HepG2 (cell line): Measurements from ENCODE around the gene PDPR. TPM values are rescaled to one million over a fixed set of nuclear protein-coding genes. Genes with fewer than 3 reads are reported as not detected.
"Not testable (repeated sequence)": the region's sequence is repeated elsewhere in the genome, so short reads cannot be mapped to it uniquely, and the experiment has no call there.

Experiments used
- ELF1 ChIP-seq: sonication (generic); formaldehyde crosslinking; IDR thresholded peaks from 2 replicates; pipeline ENCODE4 v1.4.0; 2020; ENCODE audit warnings: missing genetic modification reagents
- EP300 ChIP-seq, 3 experiments: sonication (generic) in 1 of 3; formaldehyde crosslinking in 1 of 3; IDR thresholded peaks; 2 replicates each; pipeline versions ENCODE4 v1.5.1 to v1.6.1; 2011 to 2020; ENCODE audit warnings: low read depth in 2 of 3, low read length in 2 of 3, borderline replicate concordance in 1 of 3, improper control_type of control experiment in 1 of 3, mild to moderate bottlenecking in 1 of 3, missing genetic modification reagents in 1 of 3, moderate library complexity in 1 of 3
- ERF ChIP-seq: IDR thresholded peaks from 2 replicates; pipeline ENCODE4 v1.6.1; 2018; ENCODE audit warnings: missing biosample characterization, missing genetic modification reagents
- FOXK1 ChIP-seq: sonication (generic); formaldehyde crosslinking; IDR thresholded peaks from 2 replicates; pipeline ENCODE4 v1.4.0; 2020; ENCODE audit warnings: low read depth, missing genetic modification reagents, borderline replicate concordance
- HMGXB4 ChIP-seq, 2 experiments: sonication (generic) in 1 of 2; formaldehyde crosslinking in 1 of 2; IDR thresholded peaks; 2 replicates each; pipeline versions ENCODE4 v1.4.0 to v1.6.1; 2018 to 2020; ENCODE audit warnings: missing genetic modification reagents in 2 of 2, borderline replicate concordance in 1 of 2, low read depth in 1 of 2, mild to moderate bottlenecking in 1 of 2, missing biosample characterization in 1 of 2
- HOMEZ ChIP-seq: IDR thresholded peaks from 2 replicates; pipeline ENCODE4 v1.6.1; 2016; ENCODE audit warnings: low read depth
- IRF2 ChIP-seq: IDR thresholded peaks from 2 replicates; pipeline ENCODE4 v1.6.1; 2018; ENCODE audit warnings: missing genetic modification reagents, missing compliant biosample characterization
- ISX ChIP-seq: sonication (generic); formaldehyde crosslinking; conservative IDR thresholded peaks from 2 replicates; pipeline ENCODE4 v1.5.0; 2020; ENCODE audit warnings: missing genetic modification reagents
- MLX ChIP-seq: IDR thresholded peaks from 2 replicates; pipeline ENCODE4 v1.6.1; 2016
- MYC ChIP-seq: sonication (generic); formaldehyde crosslinking; IDR thresholded peaks from 2 replicates; pipeline ENCODE4 v1.9.0; 2021; ENCODE audit warnings: missing genetic modification reagents, borderline replicate concordance
- NFYC ChIP-seq: IDR thresholded peaks from 2 replicates; pipeline ENCODE4 v1.6.1; 2016; ENCODE audit warnings: missing genetic modification reagents, missing compliant biosample characterization
- SIX4 ChIP-seq: sonication (generic); formaldehyde crosslinking; IDR thresholded peaks from 2 replicates; pipeline ENCODE4 v1.4.0; 2020; ENCODE audit warnings: missing genetic modification reagents
- TEAD3 ChIP-seq: optimal IDR thresholded peaks from 2 replicates; pipeline ENCODE3; 2016; ENCODE audit warnings: borderline replicate concordance
- TFE3 ChIP-seq: IDR thresholded peaks from 2 replicates; pipeline ENCODE4 v1.6.1; 2016
- THAP11 ChIP-seq: IDR thresholded peaks from 2 replicates; pipeline ENCODE4 v1.6.1; 2016; ENCODE audit warnings: missing biosample characterization, missing genetic modification reagents
- ZBTB21 ChIP-seq: sonication (generic); formaldehyde crosslinking; IDR thresholded peaks from 2 replicates; pipeline ENCODE4 v1.4.0; 2020; ENCODE audit warnings: missing genetic modification reagents
- ZMYM4 ChIP-seq: sonication (generic); formaldehyde crosslinking; IDR thresholded peaks from 2 replicates; pipeline ENCODE4 v1.8.1; 2023; ENCODE audit warnings: mild to moderate bottlenecking, missing genetic modification reagents
- ZNF281 ChIP-seq: sonication (generic); formaldehyde crosslinking; IDR thresholded peaks from 2 replicates; pipeline ENCODE4 v1.4.0; 2020; ENCODE audit warnings: missing genetic modification reagents, borderline replicate concordance
- ZSCAN9 ChIP-seq: IDR thresholded peaks from 2 replicates; pipeline ENCODE4 v1.6.1; 2016; ENCODE audit warnings: borderline replicate concordance
- polyA plus RNA-seq, 8 experiments: library from polyadenylated mRNA; depleted of rRNA in 3 of 8; stranded (reverse) in 7 of 8; unstranded in 1 of 8; fragments of >200 nt; fragmentation: Illumina TruSeq in 4 of 8; extraction: Trizol in 4 of 8; gene quantifications; 2 replicates each; pipeline versions ENCODE4 v1.2.1 to v1.2.3, GENCODE V29; 2011 to 2016; ENCODE audit warnings: low read depth in 4 of 8, missing spikeins in 1 of 8, mixed read lengths in 1 of 8; ENCODE audit not compliant: insufficient read depth in 1 of 8
- total RNA-seq, 5 experiments: library from RNA; depleted of rRNA; stranded (reverse); fragments of >200 nt; fragmentation: Illumina TruSeq; extraction: Trizol; gene quantifications; 2 replicates each; pipeline ENCODE4 v1.2.3, GENCODE V29; 2016; ENCODE audit warnings: low read depth in 1 of 5

The PDPR gene
- total and polyA plus RNA-seq, 2 of the 13 experiments (the other 11 are each of a cell fraction or from before 2014, with no cell fraction given): 19.5 to 29.9 TPM

GRCh38 chr16:70113982-70114826, at the start of gene PDPR (continued):
- TF ChIP-seq ZSCAN9 (CRISPR knock-in tag): 0 out of 2 replicates have a peak, but pooled peaks have one; percentile 24
- TF ChIP-seq MLX (CRISPR knock-in tag): peak; percentile 86
- peak in 1 of 2 experiments; percentile 49; a peak in 1 of 4 replicates for TF ChIP-seq HMGXB4 (CRISPR knock-in tag; IDR thresholded peaks at IDR 0.05; ENCODE audit: borderline replicate concordance in 1 of 2, low read depth in 1 of 2)
- peak; percentile 95 for TF ChIP-seq TFE3 (CRISPR knock-in tag)
- TF ChIP-seq ELF1 (CRISPR knock-in tag): peak; percentile 65
- peak; percentile 80 for TF ChIP-seq ZBTB21 (CRISPR knock-in tag)
- peak; percentile 19; the same call in 1 of the 2 replicates for TF ChIP-seq ZNF281 (CRISPR knock-in tag)
- TF ChIP-seq NFYC: peak; percentile 32; the same call in 1 of the 2 replicates
- peak; percentile 62; the same call in 1 of the 2 replicates for TF ChIP-seq ERF (CRISPR knock-in tag)
- TF ChIP-seq FOXK1 (CRISPR knock-in tag): peak; percentile 97
- TF ChIP-seq IRF2 (CRISPR knock-in tag): peak; percentile 58; the same call in 1 of the 2 replicates
- TF ChIP-seq ZMYM4 (CRISPR knock-in tag): peak; percentile 75
- TF ChIP-seq ISX (CRISPR knock-in tag): 0 out of 2 replicates have a peak, but pooled peaks have one; percentile 71
- peak; percentile 89 for TF ChIP-seq THAP11 (CRISPR knock-in tag)
- TF ChIP-seq EP300 (IDR thresholded peaks at IDR 0.05; ENCODE audit: low read depth in 2 of 2, low read length in 2 of 2): not testable (repeated sequence)
- 0 out of 2 replicates have a peak, but pooled peaks have one; percentile 22 for TF ChIP-seq EP300 (CRISPR knock-in tag; IDR thresholded peaks at IDR 0.05; ENCODE audit: borderline replicate concordance)
- peak; percentile 27 for TF ChIP-seq TEAD3 (CRISPR knock-in tag)
- peak; percentile 81 for TF ChIP-seq MYC (CRISPR knock-in tag)
- peak; percentile 15; the same call in 1 of the 2 replicates for TF ChIP-seq SIX4 (CRISPR knock-in tag)
- 0 out of 2 replicates have a peak, but pooled peaks have one; percentile 27 for TF ChIP-seq HOMEZ (CRISPR knock-in tag)
